NAMALWA (cell line): ENCODE measurements around the gene METAP1.
"Not testable (repeated sequence)": the region's sequence is repeated elsewhere in the genome, so short reads cannot be mapped to it uniquely, and the experiment has no call there.

Experiments
- DNase-seq: peaks from one replicate; pipeline ENCODE4 v3.0.0-alpha.2; 2015; ENCODE audit warnings: low spot score

Gene METAP1

GRCh38 chr4:98997166-98997565 is 1.6 kb downstream of the METAP1 start:
- DNase-seq: no peak

GRCh38 chr4:98998551-98998950 is 3.0 kb downstream of the METAP1 start:
- DNase-seq: no peak

GRCh38 chr4:99002279-99002678 is 6.8 kb downstream of the METAP1 start:
- no peak for DNase-seq

- no peak for DNase-seq
Observed at GRCh38 chr4:99008051-99008450, 12.5 kb downstream of the METAP1 start.

- no peak for DNase-seq
Observed at GRCh38 chr4:99011910-99012309, 16.4 kb downstream of the METAP1 start.

GRCh38 chr4:99013402-99013843 is 17.9 kb downstream of the METAP1 start:
- no peak for DNase-seq

- no peak for DNase-seq
Observed at GRCh38 chr4:99013884-99014523, 18.5 kb downstream of the METAP1 start.

GRCh38 chr4:99021386-99021785 is 25.9 kb downstream of the METAP1 start:
- DNase-seq: no peak

GRCh38 chr4:99022566-99022965 is 27.0 kb downstream of the METAP1 start:
- no peak for DNase-seq

DNA sequence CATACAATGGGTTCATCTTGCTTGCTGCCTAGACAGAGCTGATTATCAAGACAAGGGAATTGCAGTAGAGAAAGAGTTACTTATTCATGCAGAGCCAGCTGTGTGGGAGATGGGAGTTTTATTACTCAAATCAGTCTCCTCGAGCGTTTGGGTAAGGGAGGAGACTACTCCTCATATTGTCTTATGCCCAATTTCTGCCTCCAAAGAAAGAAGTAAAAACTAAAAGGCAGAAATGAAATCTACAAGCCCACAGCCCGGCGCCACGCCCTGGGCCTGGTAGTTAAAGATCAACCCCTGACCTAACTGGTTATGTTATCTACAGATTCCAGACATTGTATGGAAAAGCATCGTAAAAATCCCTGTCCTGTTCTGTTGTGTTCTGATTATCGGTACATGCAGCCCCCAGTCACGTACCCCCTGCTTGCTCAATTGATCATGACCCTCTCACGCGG is 28.3 kb downstream of the METAP1 start:
- DNase-seq: not testable (repeated sequence)

GRCh38 chr4:99024481-99025275 is 29.2 kb downstream of the METAP1 start:
- no peak for DNase-seq

DNA sequence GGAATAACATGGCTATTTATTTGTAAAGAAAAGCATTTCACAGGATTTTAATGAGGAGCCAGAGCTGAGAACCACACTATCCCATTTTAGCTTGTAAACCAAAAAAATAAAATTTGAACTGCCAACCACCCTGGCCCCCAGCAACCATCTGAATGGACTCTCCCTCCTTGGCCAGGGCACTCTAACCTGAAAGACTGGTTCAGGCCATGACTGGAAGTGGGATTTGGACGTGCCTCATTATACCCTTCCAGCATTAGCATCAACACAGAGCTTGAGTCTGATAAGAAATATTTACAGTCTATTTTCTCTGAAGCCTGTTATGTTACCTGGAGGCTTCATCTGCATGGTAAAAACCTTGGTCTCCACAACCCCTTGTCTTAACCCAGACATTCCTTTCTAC is 30.0 kb downstream of the METAP1 start:
- no peak for DNase-seq

DNA sequence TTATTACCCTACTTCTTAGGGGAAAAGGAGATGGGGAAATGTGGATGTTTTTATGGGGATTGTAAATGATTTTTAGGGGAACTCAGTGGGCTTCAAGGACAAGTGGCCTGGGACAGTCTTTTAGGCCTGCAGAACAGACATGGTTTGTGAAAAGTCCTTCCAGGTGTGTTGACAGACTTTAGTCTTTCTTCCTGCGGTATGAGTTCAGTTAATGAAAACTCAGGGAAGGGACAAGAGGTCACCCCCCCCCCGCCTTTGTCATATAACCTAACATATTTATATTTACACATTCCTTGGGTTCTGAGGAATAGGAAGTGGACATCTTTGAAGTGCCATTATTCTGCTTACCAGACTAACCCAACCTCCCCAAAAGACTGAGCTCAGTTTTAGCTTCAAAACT is 31.8 kb downstream of the METAP1 start:
- DNase-seq: no peak

DNA sequence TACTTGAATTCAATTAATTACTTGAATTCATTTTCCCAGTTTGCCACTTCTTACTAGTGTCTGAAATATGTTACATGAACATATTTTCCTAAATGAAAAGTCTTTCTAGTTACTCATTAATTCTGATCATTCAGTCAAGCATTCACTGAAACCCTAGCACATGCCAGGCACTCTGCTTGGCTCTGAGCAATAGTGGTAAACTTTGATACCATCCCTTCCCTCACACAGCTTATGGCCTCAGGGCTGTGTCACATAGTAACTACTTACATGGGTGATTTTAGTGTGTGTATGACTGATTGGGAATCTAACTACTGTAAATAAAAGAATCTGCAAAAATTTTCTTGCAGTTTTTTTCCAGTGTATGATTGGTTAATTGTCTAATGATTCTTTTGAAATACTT is 32.7 kb downstream of the METAP1 start:
- no peak for DNase-seq

DNA sequence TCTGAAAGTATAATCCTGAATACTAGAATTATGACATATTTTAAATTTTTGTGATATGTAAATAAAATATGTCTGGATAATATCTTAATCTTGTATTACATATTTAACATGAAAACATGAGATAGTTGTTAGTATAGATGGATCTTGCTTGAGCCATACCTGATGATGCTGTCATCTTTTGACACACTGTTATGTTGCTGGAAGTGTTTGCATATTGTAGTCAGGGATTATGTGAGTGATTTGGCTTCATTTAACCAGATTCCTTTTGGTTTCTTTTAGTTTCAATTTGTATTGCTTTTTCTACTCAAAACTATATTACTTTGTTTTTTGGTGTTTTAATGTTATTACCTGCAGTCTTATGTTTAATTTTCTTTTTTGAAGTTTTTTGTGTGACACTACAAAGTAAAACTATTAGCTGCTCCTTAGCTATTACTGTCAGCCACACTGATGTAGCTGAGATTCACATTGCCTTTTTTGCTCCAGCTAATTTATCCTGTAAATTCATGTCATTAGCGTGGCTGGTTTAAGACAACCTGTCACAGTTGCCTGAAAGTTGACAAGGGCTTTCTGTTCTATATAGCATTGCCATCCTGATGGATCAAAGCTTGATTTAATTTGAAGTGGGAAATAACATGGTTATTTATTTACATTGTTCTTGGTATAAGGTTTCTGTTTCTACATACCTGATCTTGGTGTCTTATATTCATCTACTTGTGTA is 33.7 kb downstream of the METAP1 start:
- no peak for DNase-seq

DNA sequence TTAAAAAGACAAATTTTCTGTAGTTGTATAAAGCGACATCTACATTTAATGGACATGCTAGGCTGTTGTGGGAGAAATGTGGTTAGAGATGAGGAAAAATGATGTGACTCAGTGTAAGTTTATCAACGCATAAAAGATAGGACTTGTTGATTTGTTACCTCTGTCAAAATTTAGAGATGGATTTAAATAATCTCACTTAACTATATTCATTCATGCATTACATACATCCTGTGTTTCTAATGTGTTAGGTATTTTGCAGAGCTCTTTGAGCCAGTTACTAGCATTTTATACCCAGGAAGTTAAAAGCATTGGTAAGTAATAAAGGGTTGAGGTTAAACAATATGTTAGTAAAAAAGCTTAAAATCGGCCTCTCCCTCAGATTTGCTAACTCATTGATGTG is 34.3 kb downstream of the METAP1 start:
- DNase-seq: no peak

DNA sequence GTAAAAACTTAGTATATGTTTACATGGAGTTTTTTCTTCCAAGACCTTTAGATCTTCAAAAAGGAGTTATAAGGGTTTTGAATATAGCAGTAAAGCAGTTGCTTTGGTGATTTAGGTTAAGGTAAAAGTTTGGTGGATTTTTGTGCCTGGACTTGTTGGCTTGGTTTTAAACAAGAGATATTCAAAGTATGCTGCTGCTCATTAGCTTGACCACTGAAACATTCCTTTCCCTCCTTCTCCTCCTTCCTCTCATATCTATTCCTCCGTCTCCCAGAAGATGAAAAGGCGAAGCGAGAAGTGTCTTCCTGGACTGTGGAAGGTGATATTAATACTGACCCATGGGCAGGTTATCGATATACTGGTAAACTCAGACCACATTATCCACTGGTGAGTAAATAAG is 38.4 kb downstream of the METAP1 start:
- DNase-seq: no peak

- DNase-seq: no peak
Observed at GRCh38 chr4:99038213-99038612, 42.7 kb downstream of the METAP1 start.

DNA sequence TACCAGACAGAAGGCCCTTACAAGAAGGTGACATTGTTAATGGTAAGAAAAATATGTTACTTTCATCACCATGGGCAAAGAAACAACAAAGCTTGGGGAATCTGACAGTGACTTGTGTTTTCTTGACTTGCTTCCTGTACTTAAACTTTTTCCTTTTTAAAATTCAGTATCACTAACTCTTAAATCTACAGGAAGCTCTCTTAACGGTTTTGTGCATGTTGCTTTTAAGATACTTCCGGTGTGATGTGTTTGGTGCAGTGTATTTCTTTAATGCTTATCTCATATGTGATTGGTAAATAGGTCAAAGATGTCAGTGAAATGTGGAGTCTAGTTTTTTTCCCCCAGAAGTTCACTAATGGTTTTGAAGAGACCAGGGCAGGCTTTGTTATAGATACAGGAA is 47.8 kb downstream of the METAP1 start:
- DNase-seq: no peak

DNA sequence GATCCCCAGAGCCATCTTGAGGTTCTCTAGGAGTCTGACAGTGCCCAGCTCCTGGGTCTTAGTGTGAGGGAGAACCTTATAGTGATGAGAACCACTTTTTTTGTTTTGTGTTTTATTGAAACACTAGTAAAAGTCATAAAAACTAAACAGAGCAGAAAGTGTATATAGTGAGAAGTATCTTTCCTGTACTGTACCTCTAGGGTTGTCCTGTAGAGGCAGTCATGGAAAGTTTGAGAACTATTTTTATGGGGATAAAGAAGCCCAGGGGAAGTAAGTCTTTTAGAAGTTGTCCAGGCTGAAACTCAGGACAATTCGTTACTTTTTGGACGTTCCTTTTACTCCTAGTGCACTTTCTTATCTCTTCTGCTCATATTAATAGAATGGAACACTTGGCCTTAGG is 52.2 kb downstream of the METAP1 start:
- DNase-seq: no peak

- no peak for DNase-seq
Observed at GRCh38 chr4:99052902-99053301, 57.4 kb downstream of the METAP1 start.

DNA sequence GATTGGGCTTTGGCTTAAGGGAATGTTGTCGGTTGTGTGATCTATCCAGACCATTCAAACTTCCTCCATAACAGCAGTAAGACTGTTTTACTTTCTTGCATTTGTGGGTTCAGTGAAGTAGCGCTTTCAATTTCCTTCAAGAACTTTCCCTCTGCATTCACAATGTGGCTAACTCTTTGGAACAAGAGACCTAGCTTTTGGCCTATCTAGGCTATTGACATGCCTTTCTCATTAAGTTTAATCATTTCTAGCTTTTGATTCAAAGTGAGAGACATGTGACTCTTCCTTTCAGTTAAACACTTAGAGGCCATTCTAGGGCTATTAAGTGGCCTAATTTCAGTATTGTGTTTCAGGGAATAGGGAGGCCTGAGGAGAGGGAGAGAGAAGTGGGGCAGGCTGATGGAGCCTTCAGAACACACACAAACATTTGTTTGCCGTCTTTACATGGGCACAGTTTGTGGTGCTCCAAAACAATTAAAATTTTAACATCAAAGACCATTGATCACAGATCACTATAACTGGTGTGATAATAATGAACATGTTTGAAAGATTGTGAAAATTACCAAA is 59.0 kb downstream of the METAP1 start:
- no peak for DNase-seq

DNA sequence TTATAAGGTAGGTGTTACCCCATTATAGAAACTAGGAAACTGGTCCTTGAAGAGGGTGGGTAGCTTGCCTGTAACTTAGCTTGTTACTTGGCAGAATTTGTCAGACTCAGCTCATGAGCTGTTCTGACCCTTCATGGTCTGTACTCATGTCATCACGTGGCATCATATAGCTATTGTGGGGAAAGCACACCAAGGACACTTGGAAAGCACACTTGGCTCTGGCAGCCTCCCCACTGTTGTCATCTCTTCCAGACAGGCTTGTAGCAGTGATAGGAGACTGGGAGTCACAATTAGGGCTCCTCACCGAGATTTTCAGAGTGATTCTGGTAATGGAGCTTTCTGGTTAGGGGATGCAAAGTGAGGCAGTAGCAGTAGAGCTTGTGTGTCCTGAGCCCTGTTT is 62.7 kb downstream of the METAP1 start:
- DNase-seq: no peak
